ENCODE measurements around the gene TMEM167A.

DNA sequence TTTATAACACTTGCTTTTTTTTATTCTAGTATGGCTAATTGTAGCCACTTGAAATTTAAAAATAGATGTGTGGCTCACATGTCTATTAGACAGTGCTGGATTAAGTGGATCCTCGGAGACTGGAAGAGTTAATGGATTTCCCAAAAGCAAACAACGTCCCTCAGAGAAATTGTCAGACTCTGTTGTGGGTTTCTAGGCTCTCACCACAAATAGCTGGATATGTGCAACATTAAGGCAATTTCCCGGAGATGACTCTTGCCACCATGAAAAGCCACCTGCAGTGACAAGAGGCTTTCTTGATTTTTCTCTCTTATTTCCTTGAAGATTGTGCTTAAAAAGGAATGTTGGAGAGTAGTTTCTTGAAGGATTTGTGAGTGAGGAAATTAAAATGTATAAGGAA is 43.2 kb downstream of the TMEM167A start:
- TF ChIP-seq EZH2 (IDR thresholded peaks at IDR 0.05; ENCODE audit: insufficient read depth, poor library complexity, severe bottlenecking): no peak
- TF ChIP-seq EZH2phosphoT487 (IDR thresholded peaks at IDR 0.05; ENCODE audit: insufficient read depth, low read depth): no peak
